ENCODE results near the gene RASA3. TPM values are rescaled to one million over a fixed set of nuclear protein-coding genes. Genes with fewer than 3 reads are reported as not detected.

The RASA3 gene
- polyA plus RNA-seq, 1 donor from 2014 or later, result 8.5 TPM

GRCh38 chr13:114001331-114002008 lies 131.0 kb downstream of the RASA3 start:
- TF ChIP-seq MXI1 (conservative IDR thresholded peaks at IDR 0.05; ENCODE audit: poor library complexity, severe bottlenecking) (no peak), EZH2 (IDR thresholded peaks at IDR 0.05; ENCODE audit: borderline replicate concordance, insufficient read depth, low read length, poor library complexity, severe bottlenecking) (no peak), TAF1 (IDR thresholded peaks at IDR 0.05; ENCODE audit: low read depth) (no peak), POLR2AphosphoS5 (IDR thresholded peaks at IDR 0.05) (no peak), EP300 (conservative IDR thresholded peaks at IDR 0.05; ENCODE audit: poor library complexity, severe bottlenecking) (no peak), RAD21 (conservative IDR thresholded peaks at IDR 0.05) (no peak), REST (IDR thresholded peaks at IDR 0.05; ENCODE audit: borderline replicate concordance) (no peak), SMC3 (conservative IDR thresholded peaks at IDR 0.05; ENCODE audit: poor library complexity) (no peak)
- TF ChIP-seq, protein P1, sequence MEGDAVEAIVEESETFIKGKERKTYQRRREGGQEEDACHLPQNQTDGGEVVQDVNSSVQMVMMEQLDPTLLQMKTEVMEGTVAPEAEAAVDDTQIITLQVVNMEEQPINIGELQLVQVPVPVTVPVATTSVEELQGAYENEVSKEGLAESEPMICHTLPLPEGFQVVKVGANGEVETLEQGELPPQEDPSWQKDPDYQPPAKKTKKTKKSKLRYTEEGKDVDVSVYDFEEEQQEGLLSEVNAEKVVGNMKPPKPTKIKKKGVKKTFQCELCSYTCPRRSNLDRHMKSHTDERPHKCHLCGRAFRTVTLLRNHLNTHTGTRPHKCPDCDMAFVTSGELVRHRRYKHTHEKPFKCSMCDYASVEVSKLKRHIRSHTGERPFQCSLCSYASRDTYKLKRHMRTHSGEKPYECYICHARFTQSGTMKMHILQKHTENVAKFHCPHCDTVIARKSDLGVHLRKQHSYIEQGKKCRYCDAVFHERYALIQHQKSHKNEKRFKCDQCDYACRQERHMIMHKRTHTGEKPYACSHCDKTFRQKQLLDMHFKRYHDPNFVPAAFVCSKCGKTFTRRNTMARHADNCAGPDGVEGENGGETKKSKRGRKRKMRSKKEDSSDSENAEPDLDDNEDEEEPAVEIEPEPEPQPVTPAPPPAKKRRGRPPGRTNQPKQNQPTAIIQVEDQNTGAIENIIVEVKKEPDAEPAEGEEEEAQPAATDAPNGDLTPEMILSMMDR (IDR thresholded peaks at IDR 0.05; ENCODE audit: poor library complexity, severe bottlenecking), result no peak

GRCh38 chr13:114000151-114001040 lies 132.0 kb downstream of the RASA3 start:
- H2AFZ ChIP-seq (ENCODE audit: low read depth, low read length), result no peak overlapping the region
- H3K4me3 ChIP-seq (ENCODE audit: low read length), result no peak overlapping the region
- H3K9me2 ChIP-seq (ENCODE audit: insufficient read depth, low read length), result no peaks in the 10 kb centered on the region
- no peaks in the 10 kb centered on the region for H3K36me3 ChIP-seq (ENCODE audit: insufficient read depth, low read length)
- no peak overlapping the region for H3K27ac ChIP-seq (ENCODE audit: low read length)
- TF ChIP-seq RAD21 (conservative IDR thresholded peaks at IDR 0.05) (no peak), EZH2 (IDR thresholded peaks at IDR 0.05; ENCODE audit: borderline replicate concordance, insufficient read depth, low read length, poor library complexity, severe bottlenecking) (no peak), REST (IDR thresholded peaks at IDR 0.05; ENCODE audit: borderline replicate concordance) (no peak), POLR2AphosphoS5 (IDR thresholded peaks at IDR 0.05) (no peak)
- TF ChIP-seq, protein P1 (IDR thresholded peaks at IDR 0.05; ENCODE audit: poor library complexity, severe bottlenecking), result no peak
- H3K4me2 ChIP-seq (ENCODE audit: low read length), result no peak overlapping the region
- H3K27me3 ChIP-seq (ENCODE audit: insufficient read depth, low read depth, low read length), result no peaks in the 10 kb centered on the region
- H3K79me2 ChIP-seq (replicated peaks; ENCODE audit: insufficient read depth, low read length), result no peaks in the 10 kb centered on the region
- H3K9ac ChIP-seq (ENCODE audit: low read length), result no peak overlapping the region
- no peaks in the 10 kb centered on the region for H3F3A ChIP-seq (ENCODE audit: insufficient read depth, low read length, poor library complexity, severe bottlenecking)
- no peaks in the 10 kb centered on the region for H4K20me1 ChIP-seq (ENCODE audit: insufficient read depth)
- no peaks in the 10 kb centered on the region for H3K9me3 ChIP-seq (ENCODE audit: low read length)

More at GRCh38 chr13:114001331-114002008, 131.0 kb downstream of the RASA3 start:
- H3K9me3 ChIP-seq (ENCODE audit: low read length), result no peaks in the 10 kb centered on the region
- no peaks in the 10 kb centered on the region for H3K36me3 ChIP-seq (ENCODE audit: insufficient read depth, low read length)
- no peaks in the 10 kb centered on the region for H3K27me3 ChIP-seq (ENCODE audit: insufficient read depth, low read depth, low read length)
- H3K9me2 ChIP-seq (ENCODE audit: insufficient read depth, low read length), result no peaks in the 10 kb centered on the region
- H3F3A ChIP-seq (ENCODE audit: insufficient read depth, low read length, poor library complexity, severe bottlenecking), result no peaks in the 10 kb centered on the region
- H2AFZ ChIP-seq (ENCODE audit: low read depth, low read length), result no peak overlapping the region
- no peak overlapping the region for H3K27ac ChIP-seq (ENCODE audit: low read length)
- no peak overlapping the region for H3K4me3 ChIP-seq (ENCODE audit: low read length)
- H3K4me2 ChIP-seq (ENCODE audit: low read length), result no peak overlapping the region
- H3K79me2 ChIP-seq (replicated peaks; ENCODE audit: insufficient read depth, low read length), result no peaks in the 10 kb centered on the region
- no peaks in the 10 kb centered on the region for H4K20me1 ChIP-seq (ENCODE audit: insufficient read depth)
- H3K9ac ChIP-seq (ENCODE audit: low read length), result no peak overlapping the region
